Activated CD4-positive, alpha-beta T cell treated with anti-CD3 and anti-CD28 coated beads, Interleukin-2, amount 10 ng/mL, durations not matched to agents 24 days and 14 days (primary cell): Measurements from ENCODE around the gene FAT1. TPM values are rescaled to one million over a fixed set of nuclear protein-coding genes. Genes with fewer than 3 reads are reported as not detected.
A peak's percentile ranks its signal among the peaks of the same experiment; 100 is the strongest.
"Not testable (repeated sequence)": the region's sequence is repeated elsewhere in the genome, so short reads cannot be mapped to it uniquely, and the experiment has no call there.

Source experiments
- DNase-seq: peaks from one replicate; pipeline ENCODE4 v3.0.0; 2022
- H3K27ac Mint-ChIP-seq: one replicate; pipeline ENCODE4 v1.8.0; 2022; ENCODE audit warnings: mild to moderate bottlenecking, mixed read lengths
- H3K27me3 Mint-ChIP-seq: one replicate; pipeline ENCODE4 v1.8.0; 2022; ENCODE audit warnings: mixed read lengths
- H3K36me3 Mint-ChIP-seq: one replicate; pipeline ENCODE4 v1.8.0; 2022; ENCODE audit warnings: low read depth, mild to moderate bottlenecking, mixed read lengths
- H3K4me1 Mint-ChIP-seq: one replicate; pipeline ENCODE4 v1.8.0; 2021; ENCODE audit warnings: mixed read lengths
- H3K4me3 Mint-ChIP-seq: one replicate; pipeline ENCODE4 v1.8.0; 2022; ENCODE audit warnings: mild to moderate bottlenecking, moderate library complexity, mixed read lengths
- H3K9me3 Mint-ChIP-seq: one replicate; pipeline ENCODE4 v1.8.0; 2021; ENCODE audit warnings: mixed read lengths
- intact Hi-C: fragments of 100-400 bp; cut with micrococcal nuclease; formaldehyde crosslinking; loops from one replicate; pipeline ENCODE4 v1.15.1; 2023
- total RNA-seq: library from RNA; stranded (reverse); gene quantifications from 2 replicates; pipeline ENCODE4 v1.2.3, GENCODE V29; 2022

Gene FAT1
- 0.07 and 0.28 TPM in 2 replicates for total RNA-seq

- peaks cover 6% of the 10 kb centered on the region for H3K36me3 Mint-ChIP-seq
- DNase-seq = peak; percentile 57
- peak within 1 kb of the TSS; percentile 44 for H3K4me3 Mint-ChIP-seq
- H3K4me1 Mint-ChIP-seq = peaks cover 9% of the 10 kb centered on the region
- H3K27ac Mint-ChIP-seq = peak within 1 kb of the TSS; percentile 29
- intact Hi-C loops = loop anchor here (10.0 kb wide), 1 partner anchor 1709 kb away; the partner anchor contains the start of gene HELT
- no peaks in the 10 kb centered on the region for H3K9me3 Mint-ChIP-seq
- peaks cover 44% of the 10 kb centered on the region for H3K27me3 Mint-ChIP-seq
Observed at GRCh38 chr4:186723292-186724057, at the start of gene FAT1. Gene FAT1 (minus strand): TSS chr4:186723856. CDS start chr4:186709827, 14,029 bp downstream.

GRCh38 chr4:186772936-186773487 lies 49.4 kb upstream of the FAT1 start:
- no peak overlapping the region for H3K27ac Mint-ChIP-seq
- H3K4me1 Mint-ChIP-seq = no peaks in the 10 kb centered on the region
- H3K36me3 Mint-ChIP-seq = no peaks in the 10 kb centered on the region
- H3K27me3 Mint-ChIP-seq = no peaks in the 10 kb centered on the region
- intact Hi-C loops = no loop called here
- no peaks in the 10 kb centered on the region for H3K9me3 Mint-ChIP-seq
- no peak for DNase-seq
- H3K4me3 Mint-ChIP-seq = no peak overlapping the region

GRCh38 chr4:186771624-186772023 lies 48.0 kb upstream of the FAT1 start:
- Mint-ChIP-seq H3K36me3 (no peaks in the 10 kb centered on the region), H3K4me1 (no peaks in the 10 kb centered on the region), H3K4me3 (no peak overlapping the region), H3K27ac (no peak overlapping the region), H3K27me3 (no peaks in the 10 kb centered on the region), H3K9me3 (no peaks in the 10 kb centered on the region)
- no peak for DNase-seq
- intact Hi-C loops = no loop called here

- no peak for DNase-seq
- intact Hi-C loops = no loop called here
- no peak overlapping the region for H3K27ac Mint-ChIP-seq
- no peaks in the 10 kb centered on the region for H3K9me3 Mint-ChIP-seq
- no peak overlapping the region for H3K4me3 Mint-ChIP-seq
- no peaks in the 10 kb centered on the region for H3K27me3 Mint-ChIP-seq
- no peaks in the 10 kb centered on the region for H3K36me3 Mint-ChIP-seq
- no peaks in the 10 kb centered on the region for H3K4me1 Mint-ChIP-seq
Observed at GRCh38 chr4:186770481-186771175, 47.0 kb upstream of the FAT1 start.

GRCh38 chr4:186767794-186768193 lies 44.1 kb upstream of the FAT1 start:
- DNase-seq = no peak
- Mint-ChIP-seq H3K27me3 (no peaks in the 10 kb centered on the region), H3K9me3 (no peaks in the 10 kb centered on the region), H3K27ac (no peak overlapping the region), H3K36me3 (no peaks in the 10 kb centered on the region), H3K4me1 (no peaks in the 10 kb centered on the region), H3K4me3 (no peak overlapping the region)
- intact Hi-C loops = no loop called here

GRCh38 chr4:186765673-186766546 lies 42.3 kb upstream of the FAT1 start:
- intact Hi-C loops = no loop called here
- no peaks in the 10 kb centered on the region for H3K4me1 Mint-ChIP-seq
- no peak overlapping the region for H3K27ac Mint-ChIP-seq
- no peak for DNase-seq
- H3K36me3 Mint-ChIP-seq = no peaks in the 10 kb centered on the region
- H3K4me3 Mint-ChIP-seq = no peak overlapping the region
- H3K9me3 Mint-ChIP-seq = no peaks in the 10 kb centered on the region
- no peaks in the 10 kb centered on the region for H3K27me3 Mint-ChIP-seq

GRCh38 chr4:186765138-186765537 lies 41.5 kb upstream of the FAT1 start:
- H3K4me1 Mint-ChIP-seq = no peaks in the 10 kb centered on the region
- H3K36me3 Mint-ChIP-seq = no peaks in the 10 kb centered on the region
- intact Hi-C loops = no loop called here
- DNase-seq = no peak
- no peak overlapping the region for H3K4me3 Mint-ChIP-seq
- no peaks in the 10 kb centered on the region for H3K9me3 Mint-ChIP-seq
- H3K27me3 Mint-ChIP-seq = no peaks in the 10 kb centered on the region
- H3K27ac Mint-ChIP-seq = no peak overlapping the region

- H3K27ac Mint-ChIP-seq = no peak overlapping the region
- no peaks in the 10 kb centered on the region for H3K36me3 Mint-ChIP-seq
- intact Hi-C loops = no loop called here
- H3K27me3 Mint-ChIP-seq = no peaks in the 10 kb centered on the region
- H3K4me1 Mint-ChIP-seq = no peaks in the 10 kb centered on the region
- H3K4me3 Mint-ChIP-seq = no peak overlapping the region
- H3K9me3 Mint-ChIP-seq = no peaks in the 10 kb centered on the region
- DNase-seq = no peak
Observed at GRCh38 chr4:186764457-186764856, 40.8 kb upstream of the FAT1 start.

GRCh38 chr4:186762865-186763264 lies 39.2 kb upstream of the FAT1 start:
- Mint-ChIP-seq H3K27ac (no peak overlapping the region), H3K4me1 (no peaks in the 10 kb centered on the region), H3K4me3 (no peak overlapping the region), H3K27me3 (no peaks in the 10 kb centered on the region), H3K36me3 (no peaks in the 10 kb centered on the region), H3K9me3 (peaks cover 5% of the 10 kb centered on the region)
- intact Hi-C loops = no loop called here
- no peak for DNase-seq

- no peak for DNase-seq
- Mint-ChIP-seq H3K9me3 (peaks cover 9% of the 10 kb centered on the region), H3K27ac (no peak overlapping the region), H3K4me1 (no peaks in the 10 kb centered on the region), H3K27me3 (no peaks in the 10 kb centered on the region), H3K36me3 (no peaks in the 10 kb centered on the region), H3K4me3 (no peak overlapping the region)
- intact Hi-C loops = no loop called here
Observed at GRCh38 chr4:186762361-186762760, 38.7 kb upstream of the FAT1 start.

GRCh38 chr4:186761956-186762355 lies 38.3 kb upstream of the FAT1 start:
- intact Hi-C loops, H3K4me1 Mint-ChIP-seq, DNase-seq, H3K27ac Mint-ChIP-seq, H3K27me3 Mint-ChIP-seq, H3K36me3 Mint-ChIP-seq, H3K4me3 Mint-ChIP-seq: not testable (repeated sequence)
- peaks cover 10% of the 10 kb centered on the region for H3K9me3 Mint-ChIP-seq

GRCh38 chr4:186761393-186761792 lies 37.7 kb upstream of the FAT1 start:
- Mint-ChIP-seq H3K27ac (no peak overlapping the region), H3K4me1 (no peaks in the 10 kb centered on the region), H3K27me3 (no peaks in the 10 kb centered on the region), H3K9me3 (peaks cover 15% of the 10 kb centered on the region), H3K36me3 (no peaks in the 10 kb centered on the region), H3K4me3 (no peak overlapping the region)
- DNase-seq = no peak
- intact Hi-C loops = no loop called here

- H3K4me1 Mint-ChIP-seq = no peaks in the 10 kb centered on the region
- H3K27me3 Mint-ChIP-seq = no peaks in the 10 kb centered on the region
- intact Hi-C loops = no loop called here
- no peak overlapping the region for H3K27ac Mint-ChIP-seq
- H3K36me3 Mint-ChIP-seq = no peaks in the 10 kb centered on the region
- no peak for DNase-seq
- H3K4me3 Mint-ChIP-seq = no peak overlapping the region
- H3K9me3 Mint-ChIP-seq = peaks cover 15% of the 10 kb centered on the region
Observed at GRCh38 chr4:186760576-186760975, 36.9 kb upstream of the FAT1 start.
